H9 (cell line): Measurements from ENCODE around the gene FPR2. TPM values are rescaled to one million over a fixed set of nuclear protein-coding genes. Genes with fewer than 3 reads are reported as not detected.
A peak's percentile ranks its signal among the peaks of the same experiment; 100 is the strongest.

ENCODE experiments used
- DNase-seq: peaks from one replicate; pipeline ENCODE4 v3.0.0-alpha.2; 2017
- H2AFZ ChIP-seq: one replicate; pipeline ENCODE4 v1.6.1; 2013; ENCODE audit warnings: mild to moderate bottlenecking, low read length, control low read depth, moderate library complexity
- H2AK5ac ChIP-seq: 2 replicates; pipeline ENCODE4 v1.6.1; 2013; ENCODE audit warnings: low read length, control low read depth, mixed read lengths; ENCODE audit not compliant: insufficient read length
- H2BK120ac ChIP-seq: one replicate; pipeline ENCODE4 v1.6.1; 2013; ENCODE audit warnings: low read depth, mild to moderate bottlenecking, low read length, control low read depth, inconsistent platforms; ENCODE audit not compliant: poor library complexity, severe bottlenecking
- H2BK12ac ChIP-seq: 2 replicates; pipeline ENCODE4 v1.6.1; 2013; ENCODE audit warnings: low read length, control low read depth, mixed read lengths, low read depth; ENCODE audit not compliant: insufficient read length
- H2BK15ac ChIP-seq: 2 replicates; pipeline ENCODE4 v1.6.1; 2013; ENCODE audit warnings: low read depth, low read length, control low read depth
- H2BK20ac ChIP-seq: one replicate; pipeline ENCODE4 v1.6.1; 2013; ENCODE audit warnings: low read depth, mild to moderate bottlenecking, low read length, control low read depth, inconsistent platforms; ENCODE audit not compliant: poor library complexity, severe bottlenecking
- H2BK5ac ChIP-seq: 2 replicates; pipeline ENCODE4 v1.6.1; 2013; ENCODE audit warnings: low read length, control low read depth, mixed read lengths; ENCODE audit not compliant: insufficient read length
- H3K14ac ChIP-seq: 2 replicates; pipeline ENCODE4 v1.6.1; 2013; ENCODE audit warnings: low read length, control low read depth; ENCODE audit not compliant: insufficient read depth
- H3K18ac ChIP-seq: 2 replicates; pipeline ENCODE4 v1.6.1; 2013; ENCODE audit warnings: low read depth, mild to moderate bottlenecking, mixed read lengths, low read length, control low read depth; ENCODE audit not compliant: insufficient read length
- H3K23ac ChIP-seq: 2 replicates; pipeline ENCODE4 v1.6.1; 2013; ENCODE audit warnings: low read length, control low read depth, mixed read lengths, low read depth; ENCODE audit not compliant: insufficient read length
- H3K23me2 ChIP-seq: 2 replicates; pipeline ENCODE4 v1.6.1; 2013; ENCODE audit warnings: low read depth, mild to moderate bottlenecking, mixed read lengths, low read length, control low read depth; ENCODE audit not compliant: insufficient read length, poor library complexity, severe bottlenecking
- H3K27ac ChIP-seq: 2 replicates; pipeline ENCODE4 v1.5.1; 2013; ENCODE audit warnings: low read length, control low read depth, mixed read lengths, low read depth; ENCODE audit not compliant: insufficient read length
- H3K27me3 ChIP-seq: 2 replicates; pipeline ENCODE4 v1.6.1; 2013; ENCODE audit warnings: low read length, control low read depth, inconsistent platforms; ENCODE audit not compliant: insufficient read depth
- H3K4ac ChIP-seq: 2 replicates; pipeline ENCODE4 v1.6.1; 2013; ENCODE audit warnings: low read depth, mild to moderate bottlenecking, control low read depth, inconsistent platforms, low read length, moderate library complexity
- H3K4me1 ChIP-seq: 2 replicates; pipeline ENCODE4 v1.6.1; 2013; ENCODE audit warnings: low read length, control low read depth, inconsistent platforms; ENCODE audit not compliant: insufficient read depth
- H3K4me2 ChIP-seq: 2 replicates; pipeline ENCODE4 v1.6.1; 2013; ENCODE audit warnings: low read length, control low read depth, mixed read lengths; ENCODE audit not compliant: insufficient read length, insufficient read depth
- H3K56ac ChIP-seq: 2 replicates; pipeline ENCODE4 v1.6.1; 2013; ENCODE audit warnings: low read depth, mild to moderate bottlenecking, mixed read lengths, low read length, control low read depth; ENCODE audit not compliant: insufficient read length
- H3K79me1 ChIP-seq: 2 replicates; pipeline ENCODE4 v1.6.1; 2013; ENCODE audit warnings: low read depth, mild to moderate bottlenecking, moderate library complexity, low read length, control low read depth, inconsistent platforms; ENCODE audit not compliant: insufficient read depth, poor library complexity, severe bottlenecking
- H3K79me2 ChIP-seq: 2 replicates; pipeline ENCODE4 v1.6.1; 2013; ENCODE audit warnings: low read length, control low read depth, inconsistent platforms; ENCODE audit not compliant: insufficient read depth
- H3K9ac ChIP-seq: 2 replicates; pipeline ENCODE4 v1.6.1; 2013; ENCODE audit warnings: low read length, control low read depth, mixed read lengths; ENCODE audit not compliant: insufficient read length; ENCODE audit errors: extremely low read depth
- H3K9me3 ChIP-seq: one replicate; pipeline ENCODE4 v1.6.1; 2013; ENCODE audit warnings: low read depth, low read length, inconsistent platforms; ENCODE audit not compliant: control insufficient read depth
- H3T11ph ChIP-seq: one replicate; pipeline ENCODE4 v1.6.1; 2013; ENCODE audit warnings: mild to moderate bottlenecking, low read length, control low read depth, inconsistent platforms
- H4K20me1 ChIP-seq: one replicate; pipeline ENCODE4 v1.6.1; 2013; ENCODE audit not compliant: control insufficient read depth, insufficient read length, insufficient read depth
- H4K5ac ChIP-seq: 2 replicates; pipeline ENCODE4 v1.6.1; 2013; ENCODE audit warnings: low read depth, mild to moderate bottlenecking, mixed read lengths, low read length, control low read depth; ENCODE audit not compliant: insufficient read length
- H4K8ac ChIP-seq: replicated peaks from 2 replicates; pipeline ENCODE4 v1.6.1; 2013; ENCODE audit warnings: low read length, control low read depth, mixed read lengths, low read depth; ENCODE audit not compliant: insufficient read length
- H4K91ac ChIP-seq: 2 replicates; pipeline ENCODE4 v1.6.1; 2013; ENCODE audit warnings: low read depth, mild to moderate bottlenecking, moderate library complexity, mixed read lengths, low read length, control low read depth; ENCODE audit not compliant: insufficient read length
- H3K27ac Mint-ChIP-seq, 3 experiments: 2 replicates in 2 of 3; 3 replicates in 1 of 3; pipeline ENCODE4 v1.8.0; 2020 to 2021; ENCODE audit warnings: mixed read lengths in 3 of 3, mild to moderate bottlenecking in 1 of 3, moderate library complexity in 1 of 3
- H3K27me3 Mint-ChIP-seq: 2 replicates; pipeline ENCODE4 v1.8.0; 2021; ENCODE audit warnings: low read depth, mild to moderate bottlenecking, moderate library complexity, mixed read lengths
- H3K36me3 Mint-ChIP-seq, 3 experiments: 2 replicates in 2 of 3; 3 replicates in 1 of 3; pipeline ENCODE4 v1.8.0; 2020 to 2021; ENCODE audit warnings: low read depth in 3 of 3, mixed read lengths in 3 of 3; ENCODE audit not compliant: insufficient read depth in 1 of 3
- H3K4me1 Mint-ChIP-seq, 2 experiments: 2 replicates each; pipeline ENCODE4 v1.8.0; 2020; ENCODE audit warnings: mixed read lengths in 2 of 2
- H3K4me3 Mint-ChIP-seq, 2 experiments: 2 replicates in 1 of 2; 3 replicates in 1 of 2; pipeline ENCODE4 v1.8.0; 2020 to 2021; ENCODE audit warnings: mild to moderate bottlenecking in 2 of 2, mixed read lengths in 2 of 2, moderate library complexity in 1 of 2
- H3K9me3 Mint-ChIP-seq, 2 experiments: 2 replicates in 1 of 2; 3 replicates in 1 of 2; pipeline ENCODE4 v1.8.0; 2020; ENCODE audit warnings: mild to moderate bottlenecking in 2 of 2, mixed read lengths in 2 of 2, moderate library complexity in 1 of 2
- WGBS: extraction: QIAGEN DNeasy Blood & Tissue Kit; methylation state at CpG from one replicate; pipeline ENCODE4 v1.1.7; 2013; ENCODE audit warnings: missing lambda C conversion rate, low lambda C conversion rate, mixed read lengths; ENCODE audit not compliant: insufficient read length; ENCODE audit errors: extremely low coverage; 5-methylcytosine and 5-hydroxymethylcytosine counted together
- total RNA-seq: library from RNA; stranded (reverse); gene quantifications from 2 replicates; pipeline ENCODE4 v1.2.1, GENCODE V29; 2021
- TF ChIP-seq, protein P1 (sequence below): fragments of 200-600 bp; sonication (generic); conservative IDR thresholded peaks from 3 replicates; pipeline ENCODE4 v1.8.0; 2021; ENCODE audit warnings: antibody characterized with exemption, mild to moderate bottlenecking

Gene FPR2
- total RNA-seq, 1 experiment from 2014 or later: not detected

DNA sequence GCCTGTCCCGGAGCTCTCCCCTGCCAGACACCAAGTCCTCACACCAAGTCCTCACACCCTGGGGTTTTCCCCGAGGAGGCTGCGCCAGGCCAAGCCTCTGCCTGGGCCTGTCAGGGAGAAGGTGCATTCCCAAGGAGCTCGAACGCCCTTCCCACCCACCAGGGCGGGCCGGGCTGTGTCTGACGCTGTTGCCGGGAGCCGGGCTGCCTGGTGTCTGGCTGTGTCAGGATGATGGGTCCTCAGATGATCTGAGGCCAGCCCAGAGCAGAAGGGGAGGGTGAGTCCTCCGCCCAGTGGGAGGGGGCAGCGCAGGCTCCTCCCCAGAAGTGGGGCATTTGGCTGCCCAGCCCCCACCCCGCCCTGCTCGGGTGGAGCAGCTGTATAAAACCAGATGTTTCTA, 34.9 kb upstream of the FPR2 start:
- peaks cover 36% of the 10 kb centered on the region for H3K27me3 Mint-ChIP-seq
- H2AFZ ChIP-seq: no peak overlapping the region
- H3K79me1 ChIP-seq: no peaks in the 10 kb centered on the region
- H2BK12ac ChIP-seq: no peak overlapping the region
- no peak overlapping the region for H3T11ph ChIP-seq
- no CpG with 5 or more reads among the region's 14 CpGs for WGBS
- TF ChIP-seq, protein P1, sequence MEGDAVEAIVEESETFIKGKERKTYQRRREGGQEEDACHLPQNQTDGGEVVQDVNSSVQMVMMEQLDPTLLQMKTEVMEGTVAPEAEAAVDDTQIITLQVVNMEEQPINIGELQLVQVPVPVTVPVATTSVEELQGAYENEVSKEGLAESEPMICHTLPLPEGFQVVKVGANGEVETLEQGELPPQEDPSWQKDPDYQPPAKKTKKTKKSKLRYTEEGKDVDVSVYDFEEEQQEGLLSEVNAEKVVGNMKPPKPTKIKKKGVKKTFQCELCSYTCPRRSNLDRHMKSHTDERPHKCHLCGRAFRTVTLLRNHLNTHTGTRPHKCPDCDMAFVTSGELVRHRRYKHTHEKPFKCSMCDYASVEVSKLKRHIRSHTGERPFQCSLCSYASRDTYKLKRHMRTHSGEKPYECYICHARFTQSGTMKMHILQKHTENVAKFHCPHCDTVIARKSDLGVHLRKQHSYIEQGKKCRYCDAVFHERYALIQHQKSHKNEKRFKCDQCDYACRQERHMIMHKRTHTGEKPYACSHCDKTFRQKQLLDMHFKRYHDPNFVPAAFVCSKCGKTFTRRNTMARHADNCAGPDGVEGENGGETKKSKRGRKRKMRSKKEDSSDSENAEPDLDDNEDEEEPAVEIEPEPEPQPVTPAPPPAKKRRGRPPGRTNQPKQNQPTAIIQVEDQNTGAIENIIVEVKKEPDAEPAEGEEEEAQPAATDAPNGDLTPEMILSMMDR: no peak
- H3K4ac ChIP-seq: no peak overlapping the region
- no peak overlapping the region for H3K56ac ChIP-seq
- no peak overlapping the region for H2AK5ac ChIP-seq
- H2BK5ac ChIP-seq: no peak overlapping the region
- no peak overlapping the region for H4K8ac ChIP-seq
- no peak overlapping the region for H3K27ac ChIP-seq
- H2BK20ac ChIP-seq: no peak overlapping the region
- H3K23ac ChIP-seq: no peak overlapping the region
- no peak overlapping the region for H3K18ac ChIP-seq
- peak; percentile 72 for DNase-seq
- H4K5ac ChIP-seq: no peak overlapping the region
- no peaks in the 10 kb centered on the region for H3K23me2 ChIP-seq
- H3K9me3 ChIP-seq: no peaks in the 10 kb centered on the region
- no peak overlapping the region for H2BK120ac ChIP-seq
- no peaks in the 10 kb centered on the region; the same call in 1 of the 2 replicates for H3K27me3 ChIP-seq
- H4K20me1 ChIP-seq: no peaks in the 10 kb centered on the region
- no peak overlapping the region for H3K9ac ChIP-seq
- H3K27ac Mint-ChIP-seq: no peak overlapping the region; a peak in 1 of 7 replicates
- H3K4me1 Mint-ChIP-seq: peaks cover 3 to 21% of the 10 kb centered on the region in 2 experiments
- no peaks in the 10 kb centered on the region; a peak in 1 of 7 replicates for H3K36me3 Mint-ChIP-seq
- no peaks in the 10 kb centered on the region for H3K79me2 ChIP-seq
- no peak overlapping the region for H3K4me2 ChIP-seq
- H3K9me3 Mint-ChIP-seq: peaks cover 14 to 63% of the 10 kb centered on the region in 2 experiments
- no peaks in the 10 kb centered on the region; the same call in 1 of the 2 replicates for H3K4me1 ChIP-seq
- H2BK15ac ChIP-seq: no peak overlapping the region
- no peak overlapping the region for H4K91ac ChIP-seq
- H3K14ac ChIP-seq: no peak overlapping the region
- H3K4me3 Mint-ChIP-seq: no peak overlapping the region
